Spleen (tissue), 11 donors: ENCODE measurements around the gene SSBP2. TPM values are rescaled to one million over a fixed set of nuclear protein-coding genes. Genes with fewer than 3 reads are reported as not detected.

Experiments used
- DNase-seq: peaks from one replicate; pipeline ENCODE4 v3.0.0-alpha.2; 2020
- H3K27ac ChIP-seq, 8 donors: fragments of 200-600 bp; sonication (generic) in 7 of 8; 1 replicate in 4 of 8; 2 replicates in 4 of 8; pipeline versions ENCODE4 v1.5.0 to v1.8.0; 2016 to 2021; ENCODE audit warnings: inconsistent platforms in 4 of 8, mild to moderate bottlenecking in 4 of 8, moderate library complexity in 1 of 8
- H3K27me3 ChIP-seq, 7 donors: fragments of 200-600 bp; sonication (generic) in 6 of 7; replicated peaks in 1 of 7; 1 replicate in 4 of 7; 2 replicates in 3 of 7; pipeline versions ENCODE4 v1.5.0 to v1.8.0; 2016 to 2021; ENCODE audit warnings: inconsistent platforms in 3 of 7, mild to moderate bottlenecking in 1 of 7
- H3K36me3 ChIP-seq, 6 donors: fragments of 200-600 bp; sonication (generic) in 5 of 6; 1 replicate in 4 of 6; 2 replicates in 2 of 6; pipeline versions ENCODE4 v1.5.0 to v1.8.0; 2016 to 2021; ENCODE audit warnings: inconsistent platforms in 2 of 6
- H3K4me1 ChIP-seq, 6 donors: fragments of 200-600 bp; sonication (generic) in 5 of 6; 1 replicate in 3 of 6; 2 replicates in 3 of 6; pipeline versions ENCODE4 v1.5.0 to v1.8.0; 2016 to 2021; ENCODE audit warnings: inconsistent platforms in 3 of 6
- H3K4me3 ChIP-seq, 8 donors: fragments of 200-600 bp; sonication (generic) in 7 of 8; 1 replicate in 4 of 8; 2 replicates in 4 of 8; pipeline versions ENCODE4 v1.5.0 to v1.8.0; 2016 to 2021; ENCODE audit warnings: inconsistent platforms in 4 of 8, mild to moderate bottlenecking in 4 of 8, moderate library complexity in 2 of 8
- H3K9me3 ChIP-seq, 8 donors: fragments of 200-600 bp; sonication (generic) in 7 of 8; 1 replicate in 4 of 8; 2 replicates in 4 of 8; pipeline versions ENCODE4 v1.5.0 to v1.8.0; 2016 to 2021; ENCODE audit warnings: inconsistent platforms in 4 of 8
- CTCF ChIP-seq, 11 experiments: fragments of 200-600 bp in 7 of 11; fragments of 450-650 bp in 4 of 11; sonication (generic) in 4 of 11; IDR thresholded peaks in 8 of 11; conservative IDR thresholded peaks in 3 of 11; 1 replicate in 7 of 11; 2 replicates in 4 of 11; pipeline versions ENCODE4 v1.4.0 to v1.8.0; 2016 to 2021; ENCODE audit warnings: antibody characterized with exemption in 11 of 11, inconsistent platforms in 4 of 11, mild to moderate bottlenecking in 1 of 11
- POLR2A ChIP-seq, 3 donors: fragments of 450-650 bp; IDR thresholded peaks; one replicate each; pipeline ENCODE4 v1.5.1; 2017; ENCODE audit warnings: antibody characterized with exemption in 3 of 3, mild to moderate bottlenecking in 1 of 3
- POLR2AphosphoS5 ChIP-seq, 3 donors: sonication (generic); formaldehyde crosslinking; IDR thresholded peaks; one replicate each; pipeline ENCODE4 v1.5.1; 2017; ENCODE audit warnings: antibody characterized with exemption in 3 of 3
- WGBS, 5 donors: extraction: QIAGEN DNeasy Blood & Tissue Kit in 3 of 5; methylation state at CpG; one replicate each; pipeline versions ENCODE4 v1.1.5 to v1.1.7; 2013 to 2018; 5-methylcytosine and 5-hydroxymethylcytosine counted together
- intact Hi-C: fragments of 100-400 bp; cut with DNase I; formaldehyde crosslinking; loops from one replicate; pipeline ENCODE4 v1.15.0; 2023; ENCODE audit warnings: low total_unique reads
- polyA plus RNA-seq, 3 donors: library from polyadenylated mRNA; stranded (reverse); fragments of 200-250 nt; gene quantifications; one replicate each; pipeline ENCODE4 v1.2.1, GENCODE V29; 2013
- total RNA-seq, 7 donors: library from RNA; depleted of rRNA in 3 of 7; stranded (reverse); fragments of >200 nt in 3 of 7; fragmentation: NEBNext Ultra II Directional in 4 of 7; extraction: Animal tissue kit (Norgen Biotek cat#: 25700) in 4 of 7; gene quantifications; one replicate each; pipeline versions ENCODE4 v1.1.0 to v1.2.1, GENCODE V29; 2016 to 2021
- donor health status: healthy with polysubstance abuse.
- donor health status: DM: no; HTN: no; CAD: no; lungs with moderate emphysema.
- donor health status: DM: no; HTN: no; CAD: no.
- donor health status: Bipolar disorder and iron deficiency.
- donor health status: healthy.
- donor health status: DM: no; HTN: no; CAD: no.
- donor health status: DM: yes; HTN: yes; CAD: no.

Gene SSBP2
- total and polyA plus RNA-seq, 10 donors, result 12.2 to 40.8 (median 29.6) TPM

GRCh38 chr5:81516091-81516490 is 234.8 kb downstream of the SSBP2 start:
- TF ChIP-seq POLR2AphosphoS5 (IDR thresholded peaks at IDR 0.05) (no peak), POLR2A (IDR thresholded peaks at IDR 0.05) (no peak), CTCF (IDR thresholded peaks at IDR 0.05 in 8 of 11, conservative IDR thresholded peaks at IDR 0.05 in 3 of 11) (no peak)
- intact Hi-C loops, result no loop called here
- H3K9me3 ChIP-seq, result no peaks in the 10 kb centered on the region
- DNase-seq, result no peak
- no peak overlapping the region for H3K4me3 ChIP-seq
- no peak overlapping the region for H3K27ac ChIP-seq
- no peaks in the 10 kb centered on the region for H3K27me3 ChIP-seq
- peaks cover 0 to 8% (median 0%) of the 10 kb centered on the region in 6 donors for H3K4me1 ChIP-seq
- no peaks in the 10 kb centered on the region for H3K36me3 ChIP-seq

- no peaks in the 10 kb centered on the region for H3K36me3 ChIP-seq
- H3K4me3 ChIP-seq, result no peak overlapping the region
- H3K4me1 ChIP-seq, result peaks cover 0 to 8% (median 0%) of the 10 kb centered on the region in 6 donors
- no peaks in the 10 kb centered on the region for H3K27me3 ChIP-seq
- DNase-seq, result no peak
- H3K27ac ChIP-seq, result no peak overlapping the region
- H3K9me3 ChIP-seq, result no peaks in the 10 kb centered on the region
- intact Hi-C loops, result loop anchor here (5.0 kb wide), 1 partner anchor 338 kb away; no protein-coding TSS in a partner anchor
- TF ChIP-seq CTCF (IDR thresholded peaks at IDR 0.05 in 8 of 11, conservative IDR thresholded peaks at IDR 0.05 in 3 of 11) (peak in 4 of 11 experiments; percentile 14 to 27 (median 22)), POLR2A (IDR thresholded peaks at IDR 0.05) (no peak), POLR2AphosphoS5 (IDR thresholded peaks at IDR 0.05) (no peak)
These were observed 236.9 kb downstream of the SSBP2 start for GRCh38 chr5:81513982-81514381.

- H3K27me3 ChIP-seq, result no peaks in the 10 kb centered on the region
- intact Hi-C loops, result loop anchor here (5.0 kb wide), 1 partner anchor 339 kb away; no protein-coding TSS in a partner anchor
- TF ChIP-seq POLR2AphosphoS5 (IDR thresholded peaks at IDR 0.05), result no peak
- TF ChIP-seq POLR2A (IDR thresholded peaks at IDR 0.05), result no peak
- no peak for TF ChIP-seq CTCF (IDR thresholded peaks at IDR 0.05 in 8 of 11, conservative IDR thresholded peaks at IDR 0.05 in 3 of 11)
- H3K4me3 ChIP-seq, result no peak overlapping the region
- DNase-seq, result no peak
- 94 to 98% (median 96%) methylated on average over 2 of the region's 2 CpGs for WGBS, 5 donors
- H3K27ac ChIP-seq, result no peak overlapping the region
- H3K4me1 ChIP-seq, result peaks cover 0 to 8% (median 0%) of the 10 kb centered on the region in 6 donors
- no peaks in the 10 kb centered on the region for H3K36me3 ChIP-seq
- H3K9me3 ChIP-seq, result no peaks in the 10 kb centered on the region
These were observed 237.4 kb downstream of the SSBP2 start for GRCh38 chr5:81513473-81513872.

GRCh38 chr5:81506900-81507588 is 243.9 kb downstream of the SSBP2 start:
- peak overlapping the region in 4 of 8 donors; percentile 37 to 65 (median 59) for H3K27ac ChIP-seq
- no peaks in the 10 kb centered on the region for H3K27me3 ChIP-seq
- no peak for DNase-seq
- intact Hi-C loops, result loop anchor here (10.0 kb wide), 1 partner anchor 238 kb away; no protein-coding TSS in a partner anchor
- H3K9me3 ChIP-seq, result no peaks in the 10 kb centered on the region
- H3K36me3 ChIP-seq, result no peaks in the 10 kb centered on the region
- TF ChIP-seq POLR2A (IDR thresholded peaks at IDR 0.05), result no peak
- no peak for TF ChIP-seq POLR2AphosphoS5 (IDR thresholded peaks at IDR 0.05)
- TF ChIP-seq CTCF (IDR thresholded peaks at IDR 0.05 in 8 of 11, conservative IDR thresholded peaks at IDR 0.05 in 3 of 11), result peak; percentile 61 to 88 (median 80)
- no peak overlapping the region for H3K4me3 ChIP-seq
- WGBS, 5 donors, result 19 to 25% (median 22%) methylated on average over 2 of the region's 2 CpGs
- H3K4me1 ChIP-seq, result peaks cover 0 to 24% (median 11%) of the 10 kb centered on the region in 6 donors
